Cardiac muscle cell (in vitro differentiated cells and primary cell): ENCODE results near the gene CXorf66. TPM values are rescaled to one million over a fixed set of nuclear protein-coding genes. Genes with fewer than 3 reads are reported as not detected.

ENCODE experiments used
- DNase-seq, 2 donors: peaks; one replicate each; pipeline versions ENCODE4 v3.0.0 to v3.0.0-alpha.2; 2010 to 2017; ENCODE audit warnings: low read depth in 1 of 2, low spot score in 1 of 2
- H3K27ac ChIP-seq: fragments of 200-600 bp; sonication (generic); 2 replicates; pipeline ENCODE4 v1.5.1; 2016
- H3K27me3 ChIP-seq: fragments of 200-600 bp; sonication (generic); 2 replicates; pipeline ENCODE4 v1.6.0; 2016; ENCODE audit warnings: control low read depth
- H3K36me3 ChIP-seq: fragments of 200-600 bp; sonication (generic); 2 replicates; pipeline ENCODE4 v1.5.1; 2016; ENCODE audit warnings: control low read depth
- H3K4me1 ChIP-seq: fragments of 200-600 bp; sonication (generic); 2 replicates; pipeline ENCODE4 v1.8.1; 2017; ENCODE audit warnings: low read depth, mild to moderate bottlenecking, mixed run types
- H3K4me3 ChIP-seq: fragments of 200-600 bp; sonication (generic); 2 replicates; pipeline ENCODE4 v1.5.1; 2016; ENCODE audit warnings: mild to moderate bottlenecking
- H3K9me3 ChIP-seq: fragments of 200-600 bp; sonication (generic); 2 replicates; pipeline ENCODE4 v1.5.1; 2017; ENCODE audit warnings: low read depth, mild to moderate bottlenecking, control low read depth
- CTCF ChIP-seq: IDR thresholded peaks from 2 replicates; pipeline ENCODE4 v1.5.1; 2012; ENCODE audit warnings: low read depth, mild to moderate bottlenecking, low read length
- polyA plus RNA-seq: library from polyadenylated mRNA; unstranded; fragments of >200 nt; fragmentation: Nextera tagmentation; extraction: Ambion mirVana; gene quantifications from 2 replicates; pipeline ENCODE4 v1.2.1, GENCODE V29; 2016
- total RNA-seq: library from RNA; depleted of rRNA; stranded (reverse); fragments of >200 nt; gene quantifications from 2 replicates; pipeline ENCODE4 v1.2.3, GENCODE V29; 2016

CXorf66 gene
- total and polyA plus RNA-seq, 2 experiments from 2014 or later, result not detected

GRCh38 chrX:139907078-139907477, 58.2 kb downstream of the CXorf66 start:
- DNase-seq, result no peak

GRCh38 chrX:139905743-139906142, 59.6 kb downstream of the CXorf66 start:
- Histone ChIP-seq H3K27me3 (no peaks in the 10 kb centered on the region), H3K27ac (no peak overlapping the region), H3K4me3 (no peak overlapping the region), H3K9me3 (no peaks in the 10 kb centered on the region), H3K4me1 (no peaks in the 10 kb centered on the region), H3K36me3 (no peaks in the 10 kb centered on the region)
- no peak for DNase-seq
- TF ChIP-seq CTCF, result no peak

More at GRCh38 chrX:139907078-139907477, 58.2 kb downstream of the CXorf66 start:
- no peaks in the 10 kb centered on the region for H3K36me3 ChIP-seq
- H3K9me3 ChIP-seq, result no peaks in the 10 kb centered on the region
- no peak overlapping the region for H3K27ac ChIP-seq
- no peaks in the 10 kb centered on the region for H3K4me1 ChIP-seq
- no peak overlapping the region for H3K4me3 ChIP-seq
- TF ChIP-seq CTCF, result no peak
- no peaks in the 10 kb centered on the region for H3K27me3 ChIP-seq

Other genes with a start within 250 kb of the CXorf66 start
- gene ATP11C, start 32.5 kb downstream of the CXorf66 start, total RNA-seq, result 10.6 and 17.1 TPM in 2 replicates
- gene ATP11C, start 32.5 kb downstream of the CXorf66 start, polyA plus RNA-seq, result 7.4 and 11.4 TPM in 2 replicates